Measurements from ENCODE around the gene ORMDL1. TPM values are rescaled to one million over a fixed set of nuclear protein-coding genes. Genes with fewer than 3 reads are reported as not detected.

The ORMDL1 gene, protein sequence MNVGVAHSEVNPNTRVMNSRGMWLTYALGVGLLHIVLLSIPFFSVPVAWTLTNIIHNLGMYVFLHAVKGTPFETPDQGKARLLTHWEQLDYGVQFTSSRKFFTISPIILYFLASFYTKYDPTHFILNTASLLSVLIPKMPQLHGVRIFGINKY
- 238 and 287 TPM in 2 replicates for total RNA-seq (2014; rRNA removed; shearing (Covaris generic))

DNA sequence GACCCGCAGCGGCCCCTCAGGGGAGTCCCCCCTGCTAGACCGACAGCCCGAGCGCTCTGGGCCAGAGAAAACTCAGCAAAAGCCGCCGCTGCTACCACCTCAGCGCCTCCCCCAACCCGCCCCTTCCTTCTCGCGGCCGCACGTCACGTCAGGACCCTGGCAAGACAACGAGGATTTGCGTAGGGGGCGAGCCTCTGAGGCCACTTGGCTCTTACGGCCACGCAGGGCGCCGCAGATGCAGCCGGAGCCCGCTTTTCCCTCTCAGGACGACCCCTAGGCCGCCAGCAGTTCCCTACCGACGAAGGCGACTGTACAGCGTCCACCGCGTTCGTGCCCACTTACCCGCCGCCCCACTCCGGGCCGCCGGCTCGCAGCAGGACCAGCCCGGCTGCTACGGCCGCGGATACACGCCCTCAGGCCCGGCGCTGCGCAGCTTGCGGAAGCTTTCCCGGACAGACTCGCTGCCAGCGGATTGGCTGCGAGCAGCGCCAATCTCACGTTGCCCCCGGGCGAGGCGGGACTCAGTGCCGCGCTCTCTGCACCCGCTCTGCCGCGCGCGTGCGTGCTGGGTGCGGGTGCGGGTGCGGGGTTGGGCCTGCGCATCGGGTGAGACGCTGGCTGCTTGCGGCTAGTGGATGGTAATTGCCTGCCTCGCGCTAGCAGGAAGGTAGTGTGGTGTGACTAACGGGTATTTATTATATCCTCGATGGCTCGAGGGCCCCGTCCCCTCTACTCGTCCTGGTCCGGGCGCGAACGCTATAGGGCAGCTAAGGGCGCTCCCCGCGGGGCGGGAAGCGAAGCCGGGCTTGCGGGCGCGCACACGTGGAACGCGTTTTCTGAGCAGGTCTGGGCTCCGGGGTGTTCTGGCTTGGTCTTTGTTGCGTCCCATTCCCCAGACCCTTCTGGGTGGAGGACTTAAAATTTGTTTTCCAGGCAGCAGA lies at the start of gene ORMDL1, which contains the start of gene PMS1:
ORMDL1 (minus strand) TSS at position 413 of the 941 bp plus-strand sequence. CDS start 1,744 bp downstream, outside the sequence.
PMS1 (plus strand) TSS at position 524 of the 941 bp plus-strand sequence. CDS start 7,360 bp downstream, outside the sequence.
- H3K9me3 ChIP-seq (replicated peaks), result no peaks in the 10 kb centered on the region
- H3K27me3 ChIP-seq, result no peaks in the 10 kb centered on the region
- peak; percentile 100 for DNase-seq
- peak within 1 kb of the TSS; percentile 87 for H3K27ac ChIP-seq
- peaks cover 57% of the 10 kb centered on the region for H3K36me3 ChIP-seq
- H3K4me1 ChIP-seq, result peaks cover 9% of the 10 kb centered on the region
- peak within 1 kb of the TSS; percentile 88 for H3K4me3 ChIP-seq

DNA sequence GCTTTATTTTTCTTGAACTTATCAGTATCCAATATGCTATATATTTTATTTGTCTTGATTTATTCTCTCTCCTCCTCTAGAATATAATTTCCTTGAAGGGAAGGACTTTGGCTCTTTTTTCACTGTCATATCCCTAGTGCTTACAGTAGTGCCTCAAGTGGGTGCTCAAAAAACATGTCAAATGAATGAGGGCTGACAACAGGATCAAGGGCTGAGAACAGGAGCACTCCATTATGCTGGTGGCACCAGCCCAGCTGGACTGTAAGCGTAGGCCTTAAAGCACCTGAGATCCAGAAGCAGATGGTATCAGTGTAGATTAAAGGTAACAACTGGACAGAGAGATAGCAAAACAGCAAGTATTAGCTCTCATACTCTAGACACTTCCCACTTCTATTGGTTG lies 46.4 kb upstream of the ORMDL1 start:
- no peaks in the 10 kb centered on the region for H3K27me3 ChIP-seq
- peaks cover 29% of the 10 kb centered on the region for H3K36me3 ChIP-seq
- H3K4me3 ChIP-seq, result no peak overlapping the region
- H3K27ac ChIP-seq, result no peak overlapping the region
- no peaks in the 10 kb centered on the region; the same call in 1 of the 2 replicates for H3K9me3 ChIP-seq (replicated peaks)
- no peak for DNase-seq
- no peaks in the 10 kb centered on the region for H3K4me1 ChIP-seq

DNA sequence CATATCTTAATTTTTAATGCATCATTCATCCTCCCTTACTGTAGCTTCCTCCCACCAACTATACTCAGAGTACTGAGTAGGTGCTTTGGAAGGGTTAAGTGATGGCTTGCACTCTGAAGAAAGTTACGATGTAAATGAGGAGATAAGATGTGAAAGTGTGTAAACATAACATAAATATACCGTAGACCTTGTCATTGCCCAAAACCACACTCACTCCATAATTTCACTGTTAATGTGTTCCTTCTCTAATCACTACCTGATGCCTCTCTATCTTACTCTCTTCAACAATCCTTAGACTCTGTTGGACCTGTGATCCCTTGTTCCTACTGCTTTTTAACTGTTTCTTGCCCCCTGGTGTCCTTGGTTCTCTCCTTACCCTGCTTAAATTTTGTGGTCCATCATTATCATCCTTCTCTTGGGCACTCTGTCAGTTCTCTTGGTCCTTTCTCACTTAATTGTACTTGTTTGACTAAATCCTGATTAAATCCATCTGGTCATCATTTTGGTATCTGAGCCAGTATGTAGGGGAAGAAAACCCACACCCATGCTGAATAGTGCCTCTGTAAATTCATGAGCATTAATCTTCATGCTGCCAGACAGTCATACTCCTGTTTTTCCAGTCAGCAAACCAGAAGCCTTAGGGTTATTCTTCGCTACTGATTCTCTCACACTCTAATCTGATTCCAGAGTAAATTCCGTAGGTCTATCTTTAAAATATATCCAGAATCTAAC lies 45.1 kb upstream of the ORMDL1 start:
- Histone ChIP-seq H3K9me3 (replicated peaks) (no peaks in the 10 kb centered on the region; the same call in 1 of the 2 replicates), H3K27me3 (no peaks in the 10 kb centered on the region), H3K36me3 (peaks cover 33% of the 10 kb centered on the region), H3K4me1 (no peaks in the 10 kb centered on the region), H3K4me3 (no peak overlapping the region), H3K27ac (no peak overlapping the region)
- DNase-seq, result no peak

DNA sequence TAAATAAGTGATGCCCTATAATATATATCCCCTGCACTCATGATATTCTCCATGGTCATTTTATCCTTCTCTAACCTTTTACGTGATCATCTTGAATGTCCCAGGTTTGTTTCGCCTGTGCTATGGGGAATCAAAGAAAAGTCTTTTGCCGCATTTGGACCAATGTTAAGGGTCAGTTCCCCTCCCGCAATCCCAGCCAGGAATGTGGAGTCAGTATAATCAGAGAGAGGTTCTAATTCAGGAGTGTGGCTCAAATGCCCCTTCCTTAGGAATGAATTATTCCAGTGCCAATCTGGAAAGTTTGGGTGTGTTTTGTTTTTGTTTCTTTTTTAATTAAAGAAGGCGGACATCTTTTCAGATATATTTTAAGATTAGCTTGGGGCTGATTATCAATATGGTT lies 41.9 kb upstream of the ORMDL1 start:
- no peaks in the 10 kb centered on the region for H3K4me1 ChIP-seq
- H3K36me3 ChIP-seq, result peaks cover 34% of the 10 kb centered on the region
- no peaks in the 10 kb centered on the region; the same call in 1 of the 2 replicates for H3K9me3 ChIP-seq (replicated peaks)
- DNase-seq, result no peak
- no peak overlapping the region for H3K27ac ChIP-seq
- no peaks in the 10 kb centered on the region for H3K27me3 ChIP-seq
- H3K4me3 ChIP-seq, result no peak overlapping the region

DNA sequence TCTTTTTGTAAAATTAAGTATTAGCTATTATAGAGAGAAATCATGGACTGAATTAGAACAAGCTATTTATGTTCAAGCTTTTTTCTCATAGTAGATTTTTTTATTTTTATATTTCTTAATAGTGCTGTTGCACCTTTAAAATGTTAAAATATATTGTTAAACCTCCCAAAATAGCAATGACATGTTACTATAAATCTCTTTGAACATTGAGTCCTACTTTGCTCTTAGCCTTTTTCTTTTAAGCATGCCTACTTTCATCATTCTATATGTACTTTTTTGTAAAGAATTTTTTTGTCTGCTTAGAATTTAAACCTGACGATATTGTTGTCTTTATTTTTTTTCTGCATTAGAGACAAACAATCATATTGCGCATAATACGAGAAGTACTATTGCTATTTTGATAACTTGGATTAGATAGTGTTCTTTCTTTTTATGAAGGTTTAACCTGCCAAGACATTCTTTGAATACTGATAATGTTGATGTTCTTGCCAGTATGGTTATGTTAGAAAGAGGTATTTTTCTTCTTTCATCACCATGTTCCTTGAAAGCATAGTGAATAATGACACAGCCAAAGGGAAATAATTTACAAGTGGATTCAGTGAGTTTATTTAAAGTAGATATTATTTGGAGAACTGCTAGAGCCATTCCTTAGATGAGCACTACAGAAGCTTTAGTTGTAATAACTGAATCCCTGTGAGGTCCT lies 40.7 kb upstream of the ORMDL1 start:
- peaks cover 43% of the 10 kb centered on the region for H3K36me3 ChIP-seq
- H3K4me3 ChIP-seq, result no peak overlapping the region
- DNase-seq, result no peak
- no peaks in the 10 kb centered on the region for H3K27me3 ChIP-seq
- H3K4me1 ChIP-seq, result no peaks in the 10 kb centered on the region
- no peak overlapping the region for H3K27ac ChIP-seq
- H3K9me3 ChIP-seq (replicated peaks), result no peaks in the 10 kb centered on the region; the same call in 1 of the 2 replicates

DNA sequence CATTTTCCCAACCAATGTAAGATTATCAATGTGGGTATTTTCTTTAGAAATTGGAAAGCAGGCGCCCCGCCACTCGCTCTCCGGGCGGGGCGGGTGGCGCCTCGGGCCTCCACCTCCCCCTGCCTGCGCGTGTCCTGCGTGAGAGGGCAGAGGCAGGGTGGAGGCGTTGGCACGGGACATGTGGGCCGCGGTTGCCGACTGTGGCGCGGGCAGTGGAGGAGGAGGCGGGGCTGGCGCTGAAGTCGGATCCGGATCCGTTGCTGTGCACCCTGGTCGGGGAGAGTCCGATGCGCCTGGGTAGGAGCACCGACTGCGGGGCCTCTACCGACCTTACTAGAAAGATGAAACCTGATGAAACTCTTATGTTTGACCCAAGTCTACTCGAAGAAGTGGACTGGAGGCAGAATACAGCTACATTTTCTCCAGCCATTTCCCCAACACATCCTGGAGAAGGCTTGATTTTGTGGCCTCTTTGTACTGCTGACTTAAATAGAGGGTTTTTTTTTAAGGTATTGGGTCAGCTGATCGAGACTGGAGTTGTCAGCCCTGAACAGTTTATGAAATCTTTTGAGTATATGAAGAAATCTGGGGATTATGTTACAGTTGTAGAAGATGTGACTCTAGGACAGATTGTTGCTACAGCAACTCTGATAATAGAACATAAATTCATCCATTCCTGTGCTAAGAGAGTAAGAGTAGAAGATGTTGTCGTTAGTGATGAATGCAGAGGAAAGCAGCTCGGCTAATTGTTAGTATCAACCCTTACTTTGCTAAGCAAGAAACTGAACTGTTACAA lies 38.0 kb upstream of the ORMDL1 start:
- no peaks in the 10 kb centered on the region; the same call in 1 of the 2 replicates for H3K4me1 ChIP-seq
- no peak overlapping the region for H3K4me3 ChIP-seq
- no peak for DNase-seq
- no peak overlapping the region for H3K27ac ChIP-seq
- H3K36me3 ChIP-seq, result peaks cover 57% of the 10 kb centered on the region
- H3K9me3 ChIP-seq (replicated peaks), result no peaks in the 10 kb centered on the region; the same call in 1 of the 2 replicates
- no peaks in the 10 kb centered on the region for H3K27me3 ChIP-seq

DNA sequence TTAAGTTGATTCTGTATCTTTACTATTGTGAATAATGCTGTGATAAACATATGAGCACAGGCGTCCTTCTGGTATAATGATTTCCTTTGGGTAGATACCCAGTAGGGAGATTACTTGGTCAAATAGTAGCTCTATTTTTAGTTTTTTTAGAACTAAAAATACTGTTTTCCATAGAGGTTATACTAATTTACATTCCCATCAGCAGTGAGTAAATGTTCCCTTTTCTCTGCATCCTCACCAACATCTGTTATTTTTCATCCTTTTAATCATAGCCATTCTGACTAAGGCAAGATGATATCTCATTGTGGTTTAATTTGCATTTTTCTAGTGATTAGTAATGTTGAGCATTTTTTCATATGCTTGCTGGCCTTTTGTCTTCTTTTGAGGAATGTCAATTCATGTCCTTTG lies 35.2 kb upstream of the ORMDL1 start:
- H3K4me3 ChIP-seq, result no peak overlapping the region
- H3K27me3 ChIP-seq, result no peaks in the 10 kb centered on the region
- no peaks in the 10 kb centered on the region; the same call in 1 of the 2 replicates for H3K4me1 ChIP-seq
- peak in 1 of 2 experiments; percentile 38 for DNase-seq
- H3K27ac ChIP-seq, result no peak overlapping the region; the same call in 1 of the 2 replicates
- no peaks in the 10 kb centered on the region for H3K9me3 ChIP-seq (replicated peaks)
- H3K36me3 ChIP-seq, result peaks cover 49% of the 10 kb centered on the region

DNA sequence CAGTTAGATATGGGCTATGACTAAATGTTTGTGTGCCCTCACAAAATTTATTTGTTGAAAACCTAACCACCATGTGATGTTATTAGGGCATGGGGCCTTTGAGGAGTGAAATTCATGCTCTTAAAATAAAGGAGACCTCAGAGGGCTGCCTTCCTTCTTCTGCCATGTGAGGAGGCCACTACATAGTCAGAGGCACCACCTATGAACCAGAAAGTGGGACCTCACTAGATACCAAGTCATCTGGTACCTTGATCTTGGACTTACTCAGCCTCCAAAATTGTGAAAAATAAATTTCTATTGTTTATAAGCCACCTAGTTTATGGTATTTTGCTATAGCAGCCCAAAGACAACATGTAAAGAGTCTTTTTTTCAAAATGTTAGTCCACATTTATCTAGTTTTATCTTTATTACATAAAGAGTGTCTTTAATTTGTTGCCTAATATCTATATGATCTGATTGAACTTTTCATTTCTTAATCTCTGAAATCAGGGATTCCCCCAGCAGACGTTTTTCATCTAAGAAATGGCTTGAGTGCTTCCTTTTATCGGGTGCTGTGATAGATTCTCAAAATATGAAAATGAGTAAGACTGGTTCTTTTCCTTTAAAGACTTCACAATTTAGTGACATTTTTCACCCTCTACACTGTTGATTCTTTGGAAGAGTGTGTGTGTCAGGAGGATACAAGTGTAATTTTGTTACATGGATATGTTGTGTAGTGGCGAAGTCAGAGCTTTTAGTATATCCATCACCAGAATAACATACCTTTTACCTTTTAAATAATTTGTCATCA lies 34.3 kb upstream of the ORMDL1 start:
- Histone ChIP-seq H3K4me1 (no peaks in the 10 kb centered on the region; the same call in 1 of the 2 replicates), H3K4me3 (no peak overlapping the region), H3K27me3 (no peaks in the 10 kb centered on the region), H3K27ac (no peak overlapping the region), H3K36me3 (peaks cover 53% of the 10 kb centered on the region), H3K9me3 (replicated peaks) (0 out of 2 replicates have a peak, but pooled peaks cover 3% of the 10 kb centered on the region)
- DNase-seq, result no peak

DNA sequence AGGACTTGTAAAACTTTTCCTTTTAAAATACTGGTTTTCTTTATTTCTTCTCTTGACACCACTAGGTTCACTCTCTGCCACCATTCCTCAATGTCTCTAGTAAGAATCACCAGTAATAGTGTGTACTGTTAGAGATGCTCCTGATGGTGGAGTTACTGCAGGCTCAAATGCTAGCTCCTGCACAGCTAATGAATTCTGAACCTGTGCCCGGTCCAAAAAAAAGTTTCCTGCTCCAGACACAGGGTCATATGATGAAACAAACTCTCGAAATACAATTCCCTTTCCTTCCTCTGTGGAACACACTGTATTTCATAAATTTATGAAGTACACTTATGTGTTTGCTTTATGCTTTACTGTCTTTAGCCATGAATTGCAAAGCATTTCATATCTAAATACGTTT lies 19.3 kb upstream of the ORMDL1 start:
- peaks cover 39% of the 10 kb centered on the region for H3K4me1 ChIP-seq
- H3K9me3 ChIP-seq (replicated peaks), result no peaks in the 10 kb centered on the region
- no peaks in the 10 kb centered on the region for H3K27me3 ChIP-seq
- DNase-seq, result no peak
- no peak overlapping the region for H3K4me3 ChIP-seq
- H3K36me3 ChIP-seq, result peaks cover 87% of the 10 kb centered on the region
- no peak overlapping the region for H3K27ac ChIP-seq

DNA sequence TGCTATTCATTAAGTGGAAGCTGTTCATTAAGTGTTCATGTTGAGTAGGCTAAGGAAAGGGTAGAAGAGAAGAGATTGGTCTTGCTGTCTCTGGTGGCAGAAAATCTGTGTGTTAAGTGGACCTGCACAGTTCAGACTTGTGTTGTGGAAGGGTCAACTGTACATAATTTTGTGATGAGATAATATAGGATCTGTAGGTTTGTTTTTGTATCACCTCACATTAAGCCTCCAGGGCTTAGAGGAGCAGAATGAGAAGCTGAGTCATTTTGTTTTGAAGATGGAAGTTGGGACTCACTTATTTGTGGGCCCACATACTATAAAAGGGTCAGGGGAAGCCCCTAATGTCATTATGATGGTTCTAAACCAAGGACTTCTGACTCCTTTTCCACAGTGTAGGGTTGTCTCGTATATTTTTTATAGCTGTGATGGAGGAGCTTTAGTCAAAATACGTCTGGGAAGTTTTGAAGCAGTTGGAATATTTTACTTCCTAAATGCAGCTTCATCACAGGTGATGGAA lies 18.3 kb upstream of the ORMDL1 start:
- Histone ChIP-seq H3K9me3 (replicated peaks) (no peaks in the 10 kb centered on the region), H3K27me3 (no peaks in the 10 kb centered on the region), H3K4me1 (peaks cover 39% of the 10 kb centered on the region), H3K27ac (no peak overlapping the region), H3K36me3 (peaks cover 81% of the 10 kb centered on the region), H3K4me3 (no peak overlapping the region)
- DNase-seq, result peak; percentile 29 to 44

DNA sequence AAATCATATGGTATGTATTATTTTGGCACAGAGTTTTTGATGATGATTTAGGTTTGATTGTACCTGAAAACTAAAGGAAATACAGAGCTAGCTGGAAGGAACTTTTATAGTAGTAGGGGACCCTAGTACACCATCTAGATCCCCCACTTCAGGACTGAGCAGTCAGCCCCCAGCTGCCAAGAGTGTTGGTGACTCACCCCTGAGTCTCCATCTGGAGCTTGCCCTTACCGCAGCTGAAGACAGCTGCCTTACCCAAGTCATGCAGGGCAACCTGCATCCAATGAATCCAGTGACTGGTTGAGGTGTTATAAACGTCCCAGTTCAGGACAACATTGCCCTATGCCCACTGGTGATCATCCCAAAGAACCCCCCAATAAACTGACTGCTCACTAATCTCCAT lies 15.4 kb upstream of the ORMDL1 start:
- peak overlapping the region; percentile 14 for H3K27ac ChIP-seq
- peak; percentile 87 to 90 for DNase-seq

DNA sequence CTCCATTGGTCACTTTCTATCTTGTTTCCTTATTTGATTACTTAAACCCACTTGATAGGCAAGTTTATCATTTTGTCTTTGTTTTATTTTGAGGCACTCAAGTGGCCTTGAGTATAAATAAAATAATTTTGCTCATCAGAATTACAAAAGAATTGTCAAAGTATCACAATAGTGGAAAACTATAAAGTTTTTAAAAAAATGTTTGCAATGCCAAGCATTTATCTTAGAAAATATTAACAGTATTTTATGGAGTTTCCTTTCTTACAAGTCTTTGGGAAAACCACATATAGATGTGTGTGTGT lies 14.8 kb upstream of the ORMDL1 start:
- no peak for DNase-seq
- peaks cover 39% of the 10 kb centered on the region for H3K4me1 ChIP-seq
- no peaks in the 10 kb centered on the region for H3K27me3 ChIP-seq
- H3K9me3 ChIP-seq (replicated peaks), result no peaks in the 10 kb centered on the region
- H3K27ac ChIP-seq, result peak overlapping the region; percentile 14
- peaks cover 82% of the 10 kb centered on the region for H3K36me3 ChIP-seq
- H3K4me3 ChIP-seq, result no peak overlapping the region

More for the DNA sequence above, 15.4 kb upstream of the ORMDL1 start:
- Histone ChIP-seq H3K9me3 (replicated peaks) (no peaks in the 10 kb centered on the region), H3K4me1 (peaks cover 39% of the 10 kb centered on the region), H3K4me3 (no peak overlapping the region), H3K36me3 (peaks cover 80% of the 10 kb centered on the region), H3K27me3 (no peaks in the 10 kb centered on the region)
